ENCODE results near the gene DNLZ. TPM values are rescaled to one million over a fixed set of nuclear protein-coding genes. Genes with fewer than 3 reads are reported as not detected.

Gene DNLZ
- total RNA-seq, 1 donor from 2014 or later, result 12.1 TPM

DNA sequence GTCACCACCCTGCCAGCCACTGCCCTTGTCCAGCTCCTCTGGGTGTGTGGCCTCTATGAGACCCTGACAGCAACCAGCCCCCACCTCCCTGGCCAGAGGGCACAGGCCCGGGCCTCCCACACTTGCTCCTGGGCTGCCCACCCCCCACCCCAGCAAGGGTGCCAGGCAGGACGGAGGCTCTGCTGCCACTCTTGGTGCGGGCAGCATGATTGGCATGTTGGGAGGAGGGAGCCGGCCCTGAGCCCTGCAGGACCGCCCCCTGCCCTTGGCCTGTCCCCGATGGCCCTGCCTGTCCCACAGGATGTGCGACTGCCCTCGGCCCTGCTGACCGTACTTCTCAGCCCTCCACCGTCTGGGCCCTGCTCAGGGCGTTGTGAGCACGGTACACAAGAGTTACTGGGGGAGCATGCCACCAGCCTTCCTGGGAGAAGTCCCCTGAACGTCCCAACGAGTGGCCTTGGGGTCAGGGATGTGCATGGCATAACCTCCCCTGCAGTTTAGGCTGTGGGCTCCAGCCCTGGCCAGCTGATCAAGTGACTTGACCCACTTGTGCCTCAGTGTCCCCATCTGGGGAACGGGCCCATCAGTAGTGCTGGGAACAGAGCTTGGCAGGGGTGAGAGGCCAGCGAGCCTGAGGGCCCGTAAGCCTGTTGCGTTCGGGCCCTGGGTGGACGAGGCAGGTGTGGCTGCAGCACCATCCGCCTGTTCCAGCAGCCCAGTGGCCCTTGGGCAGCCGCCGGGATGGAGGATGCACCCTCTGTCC is 20.2 kb downstream of the DNLZ start:
- no peak for ATAC-seq

- peak; percentile 43 for ATAC-seq
These were observed 21.1 kb downstream of the DNLZ start for GRCh38 chr9:136342181-136343120.

- ATAC-seq, result no peak
These were observed 21.8 kb downstream of the DNLZ start for GRCh38 chr9:136341769-136342168.

- ATAC-seq, result no peak
These were observed 22.4 kb downstream of the DNLZ start for GRCh38 chr9:136341042-136341655.

DNA sequence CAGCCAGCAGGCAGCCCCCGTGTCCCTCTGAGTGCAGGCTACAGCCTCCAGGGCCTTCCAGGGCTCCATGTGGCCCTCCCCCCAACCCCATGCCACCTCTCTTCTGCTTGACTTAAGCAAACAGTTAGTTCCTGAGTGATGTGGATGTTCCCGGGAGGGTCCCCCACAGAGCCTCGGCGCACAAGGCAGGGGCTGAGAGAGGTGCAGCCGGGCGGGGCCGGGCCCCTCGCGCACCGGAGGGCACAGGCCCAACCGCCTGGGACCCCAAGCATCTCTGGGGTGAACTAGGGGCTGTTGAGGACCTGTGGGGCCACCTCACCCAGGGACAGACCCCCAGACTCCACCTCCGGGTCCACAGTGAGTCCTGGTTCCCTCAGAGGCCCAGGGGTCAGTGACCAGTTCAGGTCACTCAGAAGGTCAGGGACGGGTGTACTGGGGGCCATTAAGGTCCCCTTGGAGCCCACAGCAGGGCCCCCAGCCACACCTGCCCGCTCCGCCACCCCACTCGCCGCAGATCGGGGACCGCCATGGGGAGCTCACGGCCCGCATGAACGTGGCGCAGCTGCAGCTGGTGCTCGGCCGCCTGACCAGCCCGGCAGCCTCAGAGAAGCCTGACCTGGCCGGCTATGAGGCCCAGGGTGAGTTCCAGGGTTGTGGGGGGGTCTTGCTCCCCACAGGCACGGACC is 23.0 kb downstream of the DNLZ start:
- ATAC-seq, result no peak

GRCh38 chr9:136339958-136340310 is 23.6 kb downstream of the DNLZ start:
- ATAC-seq, result no peak

GRCh38 chr9:136339173-136339957 is 24.2 kb downstream of the DNLZ start:
- peak; percentile 56 for ATAC-seq

DNA sequence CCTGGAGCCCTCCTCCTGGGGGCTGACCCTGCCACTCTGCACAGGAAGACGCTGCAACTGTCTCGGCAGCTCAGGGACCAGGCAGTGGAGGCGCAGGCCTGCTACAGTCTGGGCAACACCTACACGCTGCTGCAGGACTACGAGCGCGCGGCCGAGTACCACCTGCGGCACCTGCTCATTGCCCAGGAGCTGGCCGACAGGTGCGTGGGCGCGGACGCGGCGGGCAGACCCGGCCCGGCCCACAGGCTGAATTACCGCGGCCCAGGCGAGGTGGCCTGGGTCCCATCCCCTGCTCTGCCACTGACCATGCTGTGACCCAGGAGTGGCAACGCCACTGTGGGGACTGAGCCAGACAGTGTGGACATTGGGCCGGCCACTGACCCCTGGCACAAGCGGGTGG is 25.0 kb downstream of the DNLZ start:
- ATAC-seq, result no peak

GRCh38 chr9:136337416-136338395 is 25.8 kb downstream of the DNLZ start:
- no peak for ATAC-seq

GRCh38 chr9:136336881-136337280 is 26.7 kb downstream of the DNLZ start:
- ATAC-seq, result no peak

DNA sequence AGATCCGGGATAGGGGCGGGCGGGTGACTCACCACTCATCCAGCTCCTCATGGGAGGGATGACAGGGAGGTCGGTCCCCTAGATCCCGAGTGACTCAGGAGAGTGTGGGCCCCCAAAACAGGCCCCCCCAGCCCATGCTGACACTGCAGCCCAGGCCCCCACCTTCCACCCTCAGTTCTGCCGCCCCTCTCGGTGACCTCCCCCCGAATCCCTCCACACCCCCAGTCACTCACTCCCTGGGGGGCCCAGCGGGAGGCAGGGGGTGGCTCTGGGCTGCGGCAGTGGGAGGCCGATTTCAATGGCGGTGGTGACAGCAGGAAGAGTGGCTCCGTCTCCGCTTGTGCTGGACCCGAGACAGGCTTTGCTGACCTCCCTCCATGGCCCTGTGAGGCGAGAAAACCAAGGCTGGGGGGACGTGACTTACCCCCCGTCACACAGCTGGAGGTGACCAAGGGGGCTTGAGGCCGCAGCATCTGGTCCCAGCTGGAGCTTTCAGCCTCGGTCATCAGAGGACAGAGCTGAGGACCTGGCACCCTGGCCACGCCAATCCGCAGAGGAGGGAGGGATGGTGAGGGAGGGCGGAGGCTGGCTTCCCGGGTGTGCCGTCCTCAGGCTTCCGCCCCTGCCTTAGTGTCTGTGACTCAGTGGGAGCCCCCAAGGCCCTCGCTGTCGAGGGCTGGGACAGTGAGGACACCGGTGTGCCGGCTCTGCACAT is 27.2 kb downstream of the DNLZ start:
- no peak for ATAC-seq

DNA sequence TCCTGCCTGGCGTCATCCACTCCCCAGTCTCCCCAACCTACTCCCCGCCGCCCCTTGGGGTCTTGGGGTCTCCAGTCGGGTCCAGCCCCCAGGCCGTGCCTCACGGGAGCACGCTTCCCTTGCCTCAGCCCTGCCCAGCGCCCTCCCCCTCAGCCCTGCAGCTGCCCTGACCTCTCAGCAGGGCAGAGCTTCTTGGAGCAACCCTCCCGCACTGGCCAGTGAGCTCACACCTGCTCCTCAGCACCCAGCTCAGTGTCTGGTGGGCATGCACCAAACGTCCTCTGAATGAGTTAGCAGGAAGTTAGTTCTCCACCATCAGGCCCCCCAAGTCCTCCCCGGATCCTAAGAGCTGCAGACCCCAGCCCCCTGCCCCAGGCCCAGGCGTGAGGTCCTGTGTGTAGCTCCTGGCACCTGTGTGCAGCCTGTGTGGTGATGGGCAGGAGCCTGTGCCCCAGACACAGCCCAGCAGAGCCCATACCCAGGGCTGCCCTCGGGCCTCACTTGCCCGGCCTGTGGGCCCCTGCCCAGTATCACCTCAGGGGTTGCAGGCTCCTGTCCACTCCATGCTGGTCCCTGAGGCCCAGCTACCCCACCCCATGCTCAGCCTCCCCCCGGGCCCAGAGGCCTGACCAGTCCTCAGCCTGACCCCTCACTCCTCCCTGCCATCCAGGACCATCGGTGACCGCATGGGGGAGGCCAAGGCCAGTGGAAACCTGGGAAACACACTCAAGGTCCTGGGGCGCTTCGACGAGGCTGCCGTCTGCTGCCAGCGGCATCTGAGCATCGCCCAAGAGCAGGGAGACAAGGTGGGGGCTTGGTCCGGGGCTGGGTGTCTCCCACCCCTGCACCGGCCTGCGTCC is 28.0 kb downstream of the DNLZ start:
- no peak for ATAC-seq

- no peak for ATAC-seq
These were observed 29.0 kb downstream of the DNLZ start for GRCh38 chr9:136334541-136334940.

GRCh38 chr9:136333486-136333885 is 30.1 kb downstream of the DNLZ start:
- ATAC-seq, result no peak

GRCh38 chr9:136333045-136333444 is 30.5 kb downstream of the DNLZ start:
- no peak for ATAC-seq

- ATAC-seq, result no peak
These were observed 31.0 kb downstream of the DNLZ start for GRCh38 chr9:136332482-136332983.

DNA sequence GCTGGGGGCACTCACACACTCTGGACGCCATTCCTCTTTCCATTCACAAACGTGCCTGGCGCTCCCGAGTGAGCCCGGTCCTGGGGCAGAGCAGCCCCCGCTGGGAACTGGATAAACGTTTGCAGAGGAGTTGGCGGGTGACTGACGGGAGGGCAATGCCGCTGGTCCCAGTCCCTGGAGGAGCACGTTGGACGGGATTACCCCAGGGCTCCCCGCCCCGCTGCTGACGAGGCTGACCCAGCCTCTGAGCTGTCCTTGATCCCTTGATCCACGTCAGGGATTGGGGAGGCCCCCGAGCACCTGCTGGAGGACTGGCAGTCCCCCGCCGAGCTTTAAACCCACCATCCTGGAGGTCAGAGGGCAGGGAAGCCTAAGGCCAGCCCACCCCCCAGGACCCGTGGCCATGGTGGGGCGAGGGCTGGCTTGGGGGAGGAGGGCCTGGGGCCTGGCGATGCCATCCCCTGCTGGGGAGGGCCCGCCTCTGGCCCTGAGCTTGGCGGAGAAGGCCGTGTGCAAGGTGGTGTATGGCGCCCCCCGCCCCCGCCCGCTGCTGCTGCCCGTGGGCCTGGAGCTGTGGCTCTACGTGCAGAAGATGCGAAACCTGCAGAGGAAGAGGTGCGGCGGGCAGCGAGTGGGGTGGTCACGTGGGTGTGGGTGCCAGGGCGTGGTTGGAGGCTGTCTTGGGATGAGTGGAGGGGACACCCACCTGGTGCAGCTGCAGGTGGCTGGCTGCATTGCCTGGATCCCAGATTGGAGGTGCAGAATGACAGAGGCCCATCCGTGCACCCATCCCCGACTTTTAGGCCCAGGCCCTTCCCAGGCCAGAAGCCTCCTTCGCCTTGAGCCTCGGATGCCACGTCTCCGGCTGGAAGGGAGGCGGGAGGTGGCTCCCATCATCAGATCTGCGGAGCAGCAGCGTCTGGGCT is 31.7 kb downstream of the DNLZ start:
- no peak for ATAC-seq

- ATAC-seq, result no peak
These were observed 32.5 kb downstream of the DNLZ start for GRCh38 chr9:136331030-136331429.
